ENCODE measurements around the gene CREG2.

GRCh38 chr2:101364878-101365277 lies 22.4 kb downstream of the CREG2 start:
- no peak for TF ChIP-seq CTCF (IDR thresholded peaks at IDR 0.05; ENCODE audit: low read length)
- no peak for TF ChIP-seq EZH2phosphoT487 (IDR thresholded peaks at IDR 0.05; ENCODE audit: low read length)
